A549 (cell line): ENCODE measurements around the gene TFDP2. TPM values are rescaled to one million over a fixed set of nuclear protein-coding genes. Genes with fewer than 3 reads are reported as not detected.
A peak's percentile ranks its signal among the peaks of the same experiment; 100 is the strongest.
"Not testable (repeated sequence)": the region's sequence is repeated elsewhere in the genome, so short reads cannot be mapped to it uniquely, and the experiment has no call there.

Source experiments
- ATAC-seq, 2 experiments: fragments of 200-7000 bp in 1 of 2; fragments of >200 bp in 1 of 2; cut with Nextera tagmentation in 1 of 2; cut with Tn5 transposase in 1 of 2; 3 replicates each; pipeline versions ENCODE4 v1.8.0 to v1.9.1; 2018 to 2020; ENCODE audit warnings: mild to moderate bottlenecking in 1 of 2, moderate library complexity in 1 of 2
- CTCF ChIA-PET: fragments of 300-600 bp; sonication (Branson Sonifier 250); formaldehyde crosslinking; extraction: SDS; loops from one replicate; lab custom pipeline; 2021; ENCODE audit warnings: antibody characterized with exemption, inconsistent platforms; lab: Yijun Ruan, JAX
- POLR2A ChIA-PET: fragments of 350-600 bp; formaldehyde crosslinking; extraction: SDS; loops from one replicate; lab custom pipeline; 2021; ENCODE audit warnings: antibody characterized with exemption, inconsistent platforms; lab: Yijun Ruan, JAX
- DNase-seq, 2 experiments: peaks; one replicate each; pipeline versions ENCODE4 v3.0.0 to v3.0.0-alpha.2; 2011 to 2016; ENCODE audit warnings: low read depth in 1 of 2, low spot score in 1 of 2
- FAIRE-seq: peaks from 2 replicates; lab custom pipeline; 2011; peaks lifted over from hg19 to GRCh38; lab: Jason Lieb, UNC
- H3K27ac ChIP-seq, 2 experiments: fragments of >200 bp; sonication (Bioruptor Twin); formaldehyde crosslinking; 3 replicates each; pipeline ENCODE4 v1.5.1; 2016 to 2017
- H3K4me1 ChIP-seq: fragments of >200 bp; sonication (Bioruptor Twin); formaldehyde crosslinking; 3 replicates; pipeline ENCODE4 v1.6.1; 2016
- H3K4me2 ChIP-seq: fragments of >200 bp; sonication (Bioruptor Twin); formaldehyde crosslinking; 3 replicates; pipeline ENCODE4 v1.6.1; 2016
- H3K4me3 ChIP-seq: fragments of >200 bp; sonication (Bioruptor Twin); formaldehyde crosslinking; 3 replicates; pipeline ENCODE4 v1.5.1; 2016
- H3K9me3 ChIP-seq: fragments of >200 bp; sonication (Bioruptor Twin); formaldehyde crosslinking; 3 replicates; pipeline ENCODE4 v1.6.1; 2016
- CHD4 ChIP-seq: fragments of 200-600 bp; sonication (generic); IDR thresholded peaks from 2 replicates; pipeline ENCODE4 v1.6.1; 2016; ENCODE audit warnings: antibody characterized with exemption, mild to moderate bottlenecking, borderline replicate concordance
- EHMT2 ChIP-seq: fragments of 200-600 bp; sonication (generic); IDR thresholded peaks from 2 replicates; pipeline ENCODE4 v1.6.1; 2016; ENCODE audit warnings: antibody characterized with exemption, low read depth, mild to moderate bottlenecking, moderate library complexity
- ESRRA ChIP-seq: fragments of 150-350 bp; IDR thresholded peaks from 2 replicates; pipeline ENCODE4 v1.6.1; 2014; ENCODE audit warnings: mild to moderate bottlenecking, low read length, borderline replicate concordance
- FOSB ChIP-seq: fragments of 250-450 bp; sonication (Bioruptor Pico); IDR thresholded peaks from 2 replicates; pipeline ENCODE4 v1.5.0; 2020; ENCODE audit warnings: mild to moderate bottlenecking, moderate library complexity
- FOSL2 ChIP-seq, 2 experiments: fragments of 450-650 bp in 1 of 2; fragments of >200 bp in 1 of 2; sonication (Bioruptor Twin) in 1 of 2; formaldehyde crosslinking; IDR thresholded peaks; 2 replicates each; pipeline versions ENCODE4 v1.5.0 to v1.6.1; 2016 to 2020; ENCODE audit warnings: mild to moderate bottlenecking in 1 of 2, moderate library complexity in 1 of 2
- HDAC2 ChIP-seq: fragments of 200-600 bp; sonication (generic); IDR thresholded peaks from 2 replicates; pipeline ENCODE4 v1.6.1; 2016
- HOXA7 ChIP-seq: fragments of 250-450 bp; sonication (Bioruptor Pico); IDR thresholded peaks from 2 replicates; pipeline ENCODE4 v1.5.0; 2020; ENCODE audit warnings: mild to moderate bottlenecking, moderate library complexity
- PHF8 ChIP-seq: fragments of 200-600 bp; sonication (generic); IDR thresholded peaks from 2 replicates; pipeline ENCODE4 v1.6.1; 2016; ENCODE audit warnings: low read depth, mild to moderate bottlenecking, antibody characterized with exemption, moderate library complexity, borderline replicate concordance
- RAD21 ChIP-seq, 2 experiments: fragments of >200 bp in 1 of 2; sonication (Bioruptor Twin) in 1 of 2; formaldehyde crosslinking in 1 of 2; IDR thresholded peaks in 1 of 2; conservative IDR thresholded peaks in 1 of 2; 2 replicates in 1 of 2; 3 replicates in 1 of 2; pipeline ENCODE4 v1.6.1; 2012 to 2018; ENCODE audit warnings: inconsistent platforms in 1 of 2
- RARB ChIP-seq: fragments of 250-450 bp; sonication (Bioruptor Pico); IDR thresholded peaks from 2 replicates; pipeline ENCODE4 v1.8.0; 2021; ENCODE audit warnings: mild to moderate bottlenecking, moderate library complexity
- RFX5 ChIP-seq: fragments of 450-650 bp; IDR thresholded peaks from 2 replicates; pipeline ENCODE4 v1.7.1; 2014; ENCODE audit warnings: antibody characterized with exemption, mild to moderate bottlenecking, moderate library complexity
- RNF2 ChIP-seq: fragments of 200-600 bp; sonication (generic); IDR thresholded peaks from 2 replicates; pipeline ENCODE4 v1.6.1; 2016; ENCODE audit warnings: low read depth, mild to moderate bottlenecking, antibody characterized with exemption, moderate library complexity, borderline replicate concordance
- SMC3 ChIP-seq: fragments of >200 bp; sonication (Bioruptor Twin); formaldehyde crosslinking; IDR thresholded peaks from 3 replicates; pipeline ENCODE4 v1.6.1; 2018; ENCODE audit warnings: inconsistent platforms
- ZC3H11A ChIP-seq: fragments of 450-650 bp; IDR thresholded peaks from 2 replicates; pipeline ENCODE4 v1.6.1; 2014; ENCODE audit warnings: antibody characterized with exemption, mild to moderate bottlenecking
- ZFP36 ChIP-seq: fragments of 450-650 bp; IDR thresholded peaks from 2 replicates; pipeline ENCODE4 v1.6.1; 2014; ENCODE audit warnings: borderline replicate concordance; ENCODE audit not compliant: partially characterized antibody
- ZSCAN20 ChIP-seq: fragments of 250-450 bp; sonication (Bioruptor Pico); IDR thresholded peaks from 2 replicates; pipeline ENCODE4 v1.8.0; 2022; ENCODE audit warnings: mild to moderate bottlenecking, moderate library complexity
- WGBS: methylation state at CpG from one replicate; pipeline ENCODE4 v1.1.6; 2017; ENCODE audit errors: missing lambda C conversion rate; 5-methylcytosine and 5-hydroxymethylcytosine counted together
- polyA plus RNA-seq, 4 experiments: library from polyadenylated mRNA; depleted of rRNA in 3 of 4; stranded (reverse); fragments of >200 nt; fragmentation: RNase III in 1 of 4; extraction: RNeasy Plus Mini Kit Qiagen cat#74134 plus additional on column Dnase treatment in 1 of 4; gene quantifications; 2 replicates in 3 of 4; 3 replicates in 1 of 4; pipeline ENCODE4 v1.2.3, GENCODE V29; 2011 to 2017
- TF ChIP-seq, protein P1 (sequence below): IDR thresholded peaks from 2 replicates; pipeline ENCODE4 v1.6.1; 2012; ENCODE audit warnings: low read depth, borderline replicate concordance
- TF ChIP-seq, protein P2 (sequence below): IDR thresholded peaks from 2 replicates; pipeline ENCODE4 v1.6.1; 2012
- TF ChIP-seq, protein P3 (sequence below): fragments of 250-450 bp; sonication (Bioruptor Pico); IDR thresholded peaks from 2 replicates; pipeline ENCODE4 v1.5.0; 2021; ENCODE audit warnings: mild to moderate bottlenecking, moderate library complexity, borderline replicate concordance
- TF ChIP-seq, protein P4 (sequence below): IDR thresholded peaks from 2 replicates; pipeline ENCODE4 v1.6.1; 2012
- TF ChIP-seq, protein P5 (sequence below): fragments of >200 bp; sonication (Bioruptor Twin); formaldehyde crosslinking; IDR thresholded peaks from 3 replicates; pipeline ENCODE4 v1.5.1; 2016

Gene TFDP2
- polyA plus RNA-seq, 2 of the 4 experiments (the other 2 are of a cell fraction): 9.6 to 61.5 TPM

DNA sequence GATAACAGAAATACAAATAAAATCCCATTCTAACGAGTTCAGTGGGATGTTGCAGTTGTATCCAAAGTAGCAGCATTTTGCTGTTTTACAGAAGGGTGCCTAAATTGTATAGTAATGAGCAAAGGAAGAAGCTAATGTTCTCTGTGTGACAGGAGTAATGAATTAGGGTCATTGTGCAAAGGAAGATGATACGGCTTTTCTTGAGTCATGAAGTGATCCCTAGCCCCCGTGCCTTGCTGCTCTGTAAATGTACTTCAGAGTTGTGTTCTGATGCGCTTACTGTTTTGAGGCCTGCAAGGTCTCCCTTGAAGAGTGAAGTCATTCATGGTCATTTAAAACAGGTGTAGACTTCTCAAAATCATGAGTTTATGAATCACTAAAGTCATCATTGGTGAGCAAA lies 235.0 kb downstream of the TFDP2 start:
- no peak for ATAC-seq
- no peak for DNase-seq
- POLR2A ChIA-PET: no interaction called here
- FAIRE-seq: no peak
- TF ChIP-seq HOXA7 (CRISPR knock-in tag) (no peak), ESRRA (no peak), FOSL2 (IDR thresholded peaks at IDR 0.05) (no peak), FOSL2 (CRISPR knock-in tag; IDR thresholded peaks at IDR 0.05) (no peak), RAD21 (conservative IDR thresholded peaks at IDR 0.05 in 1 of 2, IDR thresholded peaks at IDR 0.05 in 1 of 2) (no peak), ZFP36 (no peak), ZC3H11A (no peak), RARB (CRISPR knock-in tag) (no peak), EHMT2 (no peak), PHF8 (no peak), ZSCAN20 (CRISPR knock-in tag) (no peak), CHD4 (no peak), FOSB (no peak), RFX5 (no peak), RNF2 (no peak)
- TF ChIP-seq, protein P1, sequence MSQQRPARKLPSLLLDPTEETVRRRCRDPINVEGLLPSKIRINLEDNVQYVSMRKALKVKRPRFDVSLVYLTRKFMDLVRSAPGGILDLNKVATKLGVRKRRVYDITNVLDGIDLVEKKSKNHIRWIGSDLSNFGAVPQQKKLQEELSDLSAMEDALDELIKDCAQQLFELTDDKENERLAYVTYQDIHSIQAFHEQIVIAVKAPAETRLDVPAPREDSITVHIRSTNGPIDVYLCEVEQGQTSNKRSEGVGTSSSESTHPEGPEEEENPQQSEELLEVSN: no peak
- TF ChIP-seq, protein P2, sequence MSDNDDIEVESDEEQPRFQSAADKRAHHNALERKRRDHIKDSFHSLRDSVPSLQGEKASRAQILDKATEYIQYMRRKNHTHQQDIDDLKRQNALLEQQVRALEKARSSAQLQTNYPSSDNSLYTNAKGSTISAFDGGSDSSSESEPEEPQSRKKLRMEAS: no peak
- TF ChIP-seq, protein P3, sequence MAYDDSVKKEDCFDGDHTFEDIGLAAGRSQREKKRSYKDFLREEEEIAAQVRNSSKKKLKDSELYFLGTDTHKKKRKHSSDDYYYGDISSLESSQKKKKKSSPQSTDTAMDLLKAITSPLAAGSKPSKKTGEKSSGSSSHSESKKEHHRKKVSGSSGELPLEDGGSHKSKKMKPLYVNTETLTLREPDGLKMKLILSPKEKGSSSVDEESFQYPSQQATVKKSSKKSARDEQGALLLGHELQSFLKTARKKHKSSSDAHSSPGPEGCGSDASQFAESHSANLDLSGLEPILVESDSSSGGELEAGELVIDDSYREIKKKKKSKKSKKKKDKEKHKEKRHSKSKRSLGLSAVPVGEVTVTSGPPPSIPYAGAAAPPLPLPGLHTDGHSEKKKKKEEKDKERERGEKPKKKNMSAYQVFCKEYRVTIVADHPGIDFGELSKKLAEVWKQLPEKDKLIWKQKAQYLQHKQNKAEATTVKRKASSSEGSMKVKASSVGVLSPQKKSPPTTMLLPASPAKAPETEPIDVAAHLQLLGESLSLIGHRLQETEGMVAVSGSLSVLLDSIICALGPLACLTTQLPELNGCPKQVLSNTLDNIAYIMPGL: no peak
- TF ChIP-seq, protein P4, sequence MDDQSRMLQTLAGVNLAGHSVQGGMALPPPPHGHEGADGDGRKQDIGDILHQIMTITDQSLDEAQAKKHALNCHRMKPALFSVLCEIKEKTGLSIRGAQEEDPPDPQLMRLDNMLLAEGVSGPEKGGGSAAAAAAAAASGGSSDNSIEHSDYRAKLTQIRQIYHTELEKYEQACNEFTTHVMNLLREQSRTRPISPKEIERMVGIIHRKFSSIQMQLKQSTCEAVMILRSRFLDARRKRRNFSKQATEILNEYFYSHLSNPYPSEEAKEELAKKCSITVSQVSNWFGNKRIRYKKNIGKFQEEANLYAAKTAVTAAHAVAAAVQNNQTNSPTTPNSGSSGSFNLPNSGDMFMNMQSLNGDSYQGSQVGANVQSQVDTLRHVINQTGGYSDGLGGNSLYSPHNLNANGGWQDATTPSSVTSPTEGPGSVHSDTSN: no peak
- H3K4me1 ChIP-seq: no peaks in the 10 kb centered on the region
- CTCF ChIA-PET: interaction anchor here (0.7 to 3.1 kb wide), 11 partner anchors 8 to 353 kb away, joined by 3 to 21 read pairs (median 5); partner anchors contain the start of gene RNF7
- H3K4me3 ChIP-seq: no peak overlapping the region
- H3K4me2 ChIP-seq: no peak overlapping the region
- 85% methylated on average over 4 of the region's 4 CpGs for WGBS
- H3K9me3 ChIP-seq: no peaks in the 10 kb centered on the region
- H3K27ac ChIP-seq: no peak overlapping the region

DNA sequence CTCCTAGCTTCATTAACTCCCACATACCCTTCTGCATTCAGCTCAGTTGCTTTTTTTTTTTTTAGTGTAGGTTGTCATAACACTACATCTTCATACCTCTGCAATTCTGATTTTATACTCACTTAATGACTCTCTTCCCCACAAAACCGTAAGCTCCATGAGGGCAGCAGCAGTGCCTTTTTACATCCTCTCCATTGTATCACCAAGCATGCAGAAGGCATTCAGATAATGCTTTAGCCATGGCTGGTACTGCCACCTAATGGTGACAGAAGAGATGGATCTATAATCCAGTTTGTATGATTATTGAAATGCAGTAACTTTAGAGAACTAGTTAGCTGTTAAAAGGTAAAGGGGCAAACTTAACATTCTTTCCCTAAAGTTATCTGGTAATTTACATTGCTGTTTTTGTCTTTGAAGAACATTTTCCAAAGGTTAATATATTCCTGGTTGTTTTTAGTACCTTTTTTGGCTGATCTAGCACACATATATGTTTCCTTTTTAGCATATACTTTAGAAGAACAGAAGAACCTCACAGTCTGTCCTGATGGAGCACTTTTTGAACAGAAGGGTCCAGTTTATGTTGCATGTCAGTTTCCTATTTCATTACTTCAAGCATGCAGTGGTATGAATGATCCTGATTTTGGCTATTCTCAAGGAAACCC lies 236.1 kb downstream of the TFDP2 start:
- FAIRE-seq: peak; percentile 61
- 23% methylated on average over 1 of the region's 1 CpG for WGBS
- Histone ChIP-seq H3K4me1 (no peaks in the 10 kb centered on the region), H3K4me2 (no peak overlapping the region)
- TF ChIP-seq RAD21 (conservative IDR thresholded peaks at IDR 0.05 in 1 of 2, IDR thresholded peaks at IDR 0.05 in 1 of 2) (peak; percentile 64 to 71), HDAC2 (no peak), HOXA7 (CRISPR knock-in tag) (no peak), SMC3 (peak; percentile 55; the same call in 2 of the 3 replicates)
- TF ChIP-seq, protein P5, sequence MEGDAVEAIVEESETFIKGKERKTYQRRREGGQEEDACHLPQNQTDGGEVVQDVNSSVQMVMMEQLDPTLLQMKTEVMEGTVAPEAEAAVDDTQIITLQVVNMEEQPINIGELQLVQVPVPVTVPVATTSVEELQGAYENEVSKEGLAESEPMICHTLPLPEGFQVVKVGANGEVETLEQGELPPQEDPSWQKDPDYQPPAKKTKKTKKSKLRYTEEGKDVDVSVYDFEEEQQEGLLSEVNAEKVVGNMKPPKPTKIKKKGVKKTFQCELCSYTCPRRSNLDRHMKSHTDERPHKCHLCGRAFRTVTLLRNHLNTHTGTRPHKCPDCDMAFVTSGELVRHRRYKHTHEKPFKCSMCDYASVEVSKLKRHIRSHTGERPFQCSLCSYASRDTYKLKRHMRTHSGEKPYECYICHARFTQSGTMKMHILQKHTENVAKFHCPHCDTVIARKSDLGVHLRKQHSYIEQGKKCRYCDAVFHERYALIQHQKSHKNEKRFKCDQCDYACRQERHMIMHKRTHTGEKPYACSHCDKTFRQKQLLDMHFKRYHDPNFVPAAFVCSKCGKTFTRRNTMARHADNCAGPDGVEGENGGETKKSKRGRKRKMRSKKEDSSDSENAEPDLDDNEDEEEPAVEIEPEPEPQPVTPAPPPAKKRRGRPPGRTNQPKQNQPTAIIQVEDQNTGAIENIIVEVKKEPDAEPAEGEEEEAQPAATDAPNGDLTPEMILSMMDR: peak; percentile 70
- TF ChIP-seq, all 56 proteins: peak for 3
- H3K4me3 ChIP-seq: no peak overlapping the region
- POLR2A ChIA-PET: interaction anchor here (0.7 to 0.9 kb wide), 3 partner anchors 36 to 235 kb away, joined by 3 to 5 read pairs (median 3); partner anchors contain the start of gene RNF7
- no peak overlapping the region for H3K27ac ChIP-seq
- DNase-seq (peak; percentile 64 to 77), ATAC-seq (peak; percentile 89 to 91)
- no peaks in the 10 kb centered on the region for H3K9me3 ChIP-seq
- CTCF ChIA-PET: interaction anchor here (0.6 to 3.1 kb wide), 31 partner anchors 9 to 461 kb away, joined by 3 to 21 read pairs (median 3); partner anchors contain the start of gene RNF7

DNA sequence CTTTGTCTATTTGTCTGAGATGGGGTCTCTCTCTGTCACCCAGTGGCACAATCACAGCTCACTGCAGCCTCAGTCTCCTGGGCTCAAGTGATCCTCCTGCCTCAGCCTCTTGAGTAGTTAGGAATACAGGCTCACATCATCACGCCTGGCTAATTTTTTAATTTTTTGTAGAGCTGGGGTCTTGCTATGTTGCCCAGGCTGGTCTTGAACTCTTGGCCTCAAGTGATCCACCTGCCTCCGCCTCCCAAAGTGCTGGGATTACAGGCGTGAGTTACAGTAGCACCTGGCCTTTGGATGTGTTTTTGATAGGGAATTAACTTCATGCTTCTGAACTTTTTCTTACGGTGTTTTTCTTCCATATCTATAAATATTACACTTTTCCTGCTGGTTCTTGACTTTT lies 239.4 kb downstream of the TFDP2 start:
- ATAC-seq, POLR2A ChIA-PET: not testable (repeated sequence)

More for the DNA sequence above, 239.4 kb downstream of the TFDP2 start:
- FAIRE-seq, H3K27ac ChIP-seq, H3K9me3 ChIP-seq, H3K4me3 ChIP-seq, H3K4me2 ChIP-seq, H3K4me1 ChIP-seq, DNase-seq: not testable (repeated sequence)
- 96% methylated on average over 4 of the region's 4 CpGs for WGBS
- CTCF ChIA-PET: interaction anchor here (1.0 to 1.5 kb wide), 2 partner anchors 8 to 35 kb away, joined by 4 to 5 read pairs; no protein-coding TSS in a partner anchor
